Smooth muscle cell (in vitro differentiated cells): Measurements from ENCODE around the gene SHLD2. TPM values are rescaled to one million over a fixed set of nuclear protein-coding genes. Genes with fewer than 3 reads are reported as not detected.

Experiments
- DNase-seq: peaks from one replicate; lab custom pipeline; 2025; ENCODE audit not compliant: unreplicated experiment; lab: John Stamatoyannopoulos, UW
- H2AFZ ChIP-seq: fragments of 200-600 bp; sonication (generic); 2 replicates; pipeline ENCODE4 v1.6.0; 2016; ENCODE audit warnings: antibody characterized with exemption, low read depth, mild to moderate bottlenecking
- H3F3A ChIP-seq: fragments of 200-600 bp; sonication (generic); 2 replicates; pipeline ENCODE4 v1.6.0; 2017; ENCODE audit warnings: antibody characterized with exemption, low read depth
- H3K27ac ChIP-seq: fragments of 200-600 bp; sonication (generic); 2 replicates; pipeline ENCODE4 v1.5.1; 2016; ENCODE audit warnings: low read depth, mild to moderate bottlenecking
- H3K27me3 ChIP-seq: fragments of 200-600 bp; sonication (generic); 2 replicates; pipeline ENCODE4 v1.6.1; 2016; ENCODE audit warnings: low read depth, mild to moderate bottlenecking
- H3K36me3 ChIP-seq: fragments of 200-600 bp; sonication (generic); 2 replicates; pipeline ENCODE4 v1.5.1; 2016; ENCODE audit warnings: low read depth
- H3K4me1 ChIP-seq: fragments of 200-600 bp; sonication (generic); 2 replicates; pipeline ENCODE4 v1.5.1; 2016; ENCODE audit warnings: low read depth
- H3K4me2 ChIP-seq: fragments of 200-600 bp; sonication (generic); 2 replicates; pipeline ENCODE4 v1.6.0; 2016; ENCODE audit warnings: mild to moderate bottlenecking
- H3K4me3 ChIP-seq: fragments of 200-600 bp; sonication (generic); 2 replicates; pipeline ENCODE4 v1.5.1; 2016; ENCODE audit warnings: mild to moderate bottlenecking
- H3K79me2 ChIP-seq: fragments of 200-600 bp; sonication (generic); 2 replicates; pipeline ENCODE4 v1.6.0; 2016; ENCODE audit warnings: low read depth, mild to moderate bottlenecking
- H3K9ac ChIP-seq: fragments of 200-600 bp; sonication (generic); 2 replicates; pipeline ENCODE4 v1.6.0; 2016; ENCODE audit warnings: low read depth
- H3K9me3 ChIP-seq: fragments of 200-600 bp; sonication (generic); replicated peaks from 2 replicates; pipeline ENCODE4 v1.5.1; 2016; ENCODE audit warnings: low read depth
- H4K20me1 ChIP-seq: fragments of 200-600 bp; sonication (generic); 2 replicates; pipeline ENCODE4 v1.6.0; 2016; ENCODE audit warnings: low read depth
- WGBS: methylation state at CpG from one replicate; pipeline ENCODE4 v1.1.7; 2016; ENCODE audit warnings: low lambda C conversion rate; 5-methylcytosine and 5-hydroxymethylcytosine counted together
- polyA plus RNA-seq: library from polyadenylated mRNA; unstranded; fragments of >200 nt; fragmentation: Nextera tagmentation; extraction: Ambion mirVana; gene quantifications from 2 replicates; pipeline ENCODE4 v1.2.1, GENCODE V29; 2016
- total RNA-seq: library from RNA; depleted of rRNA; stranded (reverse); fragments of >200 nt; gene quantifications from 2 replicates; pipeline ENCODE4 v1.2.3, GENCODE V29; 2014
- TF ChIP-seq, protein P1 (sequence below): fragments of 200-600 bp; sonication (generic); IDR thresholded peaks from 2 replicates; pipeline ENCODE4 v1.5.1; 2017; ENCODE audit warnings: borderline replicate concordance, mild to moderate bottlenecking, antibody characterized with exemption; ENCODE audit not compliant: insufficient read depth, poor library complexity, severe bottlenecking

The SHLD2 gene
- total and polyA plus RNA-seq, 2 experiments from 2014 or later = 10.4 to 20.0 TPM

DNA sequence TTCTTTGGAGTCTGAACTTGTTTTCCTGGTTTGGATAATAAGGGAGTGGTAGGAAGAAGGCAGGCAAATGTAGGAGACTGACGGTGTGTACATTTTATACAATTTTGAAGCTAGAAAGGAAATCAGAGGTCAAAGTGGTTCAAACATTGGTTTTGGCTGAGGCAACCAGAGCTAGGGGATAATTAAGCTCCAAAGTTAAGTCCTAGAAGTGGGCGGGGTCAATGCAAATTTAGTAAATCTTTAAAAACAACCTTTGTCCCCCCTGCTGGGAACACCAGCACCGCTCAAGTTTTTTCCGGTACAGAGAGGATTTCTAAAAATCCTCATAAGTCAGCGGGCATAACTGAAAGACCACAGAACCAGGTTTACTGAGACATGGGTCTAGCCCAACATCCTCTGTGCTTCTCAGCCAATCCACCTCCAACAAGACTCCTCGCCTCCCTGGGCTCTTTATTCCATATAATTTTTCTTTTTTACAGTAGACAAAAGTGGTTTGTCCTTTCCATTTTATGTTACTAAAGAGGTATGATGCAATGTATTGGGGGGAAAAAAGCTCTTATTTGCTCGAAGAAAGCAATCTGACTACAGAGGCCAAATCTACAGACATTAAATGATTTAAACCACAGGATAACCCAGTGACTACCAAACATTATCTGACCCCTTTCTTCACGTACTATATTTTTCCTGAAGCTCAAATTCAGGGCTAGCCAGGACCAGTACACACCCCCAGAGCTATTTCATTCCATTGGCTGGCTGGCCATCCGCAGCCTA, 2.0 kb upstream of the SHLD2 start:
- TF ChIP-seq, protein P1, sequence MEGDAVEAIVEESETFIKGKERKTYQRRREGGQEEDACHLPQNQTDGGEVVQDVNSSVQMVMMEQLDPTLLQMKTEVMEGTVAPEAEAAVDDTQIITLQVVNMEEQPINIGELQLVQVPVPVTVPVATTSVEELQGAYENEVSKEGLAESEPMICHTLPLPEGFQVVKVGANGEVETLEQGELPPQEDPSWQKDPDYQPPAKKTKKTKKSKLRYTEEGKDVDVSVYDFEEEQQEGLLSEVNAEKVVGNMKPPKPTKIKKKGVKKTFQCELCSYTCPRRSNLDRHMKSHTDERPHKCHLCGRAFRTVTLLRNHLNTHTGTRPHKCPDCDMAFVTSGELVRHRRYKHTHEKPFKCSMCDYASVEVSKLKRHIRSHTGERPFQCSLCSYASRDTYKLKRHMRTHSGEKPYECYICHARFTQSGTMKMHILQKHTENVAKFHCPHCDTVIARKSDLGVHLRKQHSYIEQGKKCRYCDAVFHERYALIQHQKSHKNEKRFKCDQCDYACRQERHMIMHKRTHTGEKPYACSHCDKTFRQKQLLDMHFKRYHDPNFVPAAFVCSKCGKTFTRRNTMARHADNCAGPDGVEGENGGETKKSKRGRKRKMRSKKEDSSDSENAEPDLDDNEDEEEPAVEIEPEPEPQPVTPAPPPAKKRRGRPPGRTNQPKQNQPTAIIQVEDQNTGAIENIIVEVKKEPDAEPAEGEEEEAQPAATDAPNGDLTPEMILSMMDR = no peak
- Histone ChIP-seq H3K4me3 (peak overlapping the region; percentile 65), H3K9me3 (no peaks in the 10 kb centered on the region), H2AFZ (no peak overlapping the region), H3K27ac (peak overlapping the region; percentile 77), H3F3A (peaks cover 7% of the 10 kb centered on the region), H3K27me3 (no peaks in the 10 kb centered on the region), H3K4me1 (peaks cover 31% of the 10 kb centered on the region), H3K9ac (peak overlapping the region; percentile 62), H3K4me2 (peak overlapping the region; percentile 87), H3K79me2 (peaks cover 80% of the 10 kb centered on the region), H3K36me3 (no peaks in the 10 kb centered on the region), H4K20me1 (peaks cover 57% of the 10 kb centered on the region)
- DNase-seq = no peak
- WGBS = under 1% methylated on average over 9 of the region's 9 CpGs

DNA sequence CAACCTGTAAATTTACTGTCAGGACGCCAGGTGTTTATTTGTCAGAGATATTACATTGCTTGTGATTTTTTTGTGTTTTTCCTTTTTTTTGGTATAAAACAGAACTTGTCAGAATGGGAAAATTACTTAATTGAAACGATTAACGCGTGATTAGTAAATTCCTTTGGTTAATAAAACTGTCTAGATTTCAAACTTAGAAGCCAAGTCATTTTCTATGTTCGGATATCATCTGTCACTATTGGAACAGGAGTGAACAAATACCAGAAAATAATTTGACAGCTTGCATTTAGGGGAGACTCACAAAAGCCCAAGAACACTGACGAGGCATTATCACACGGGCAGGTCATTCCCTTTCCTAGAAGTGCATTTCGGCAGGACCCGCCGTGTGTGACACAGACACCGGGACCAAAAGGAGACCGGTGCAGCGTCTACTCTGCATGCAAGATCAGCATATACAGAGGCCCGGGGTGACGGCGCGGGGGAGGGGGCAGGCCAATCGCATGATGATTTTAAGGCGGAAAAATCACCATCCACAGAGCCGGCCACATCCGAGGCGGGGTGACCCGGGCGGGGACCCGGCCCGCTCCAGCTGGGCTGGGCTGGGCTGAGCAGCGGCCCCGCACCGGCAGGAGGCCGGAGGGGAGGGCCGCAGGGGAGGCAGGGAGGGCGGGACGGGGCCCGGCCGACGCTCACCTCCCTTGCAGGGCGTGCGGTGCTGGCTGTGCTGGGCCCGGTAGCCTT, 1.2 kb upstream of the SHLD2 start:
- TF ChIP-seq, protein P1 = no peak
- under 1% methylated on average over 27 of the region's 39 CpGs for WGBS
- Histone ChIP-seq H3K4me1 (peaks cover 31% of the 10 kb centered on the region), H3K9ac (peak overlapping the region; percentile 62), H2AFZ (no peak overlapping the region), H3K36me3 (no peaks in the 10 kb centered on the region), H3K4me3 (peak overlapping the region; percentile 65), H3K9me3 (no peaks in the 10 kb centered on the region), H3K4me2 (peak overlapping the region; percentile 87), H3K79me2 (peaks cover 72% of the 10 kb centered on the region), H3F3A (peaks cover 7% of the 10 kb centered on the region), H3K27ac (peak overlapping the region; percentile 77), H3K27me3 (no peaks in the 10 kb centered on the region), H4K20me1 (peaks cover 51% of the 10 kb centered on the region)
- peak; percentile 29 for DNase-seq

DNA sequence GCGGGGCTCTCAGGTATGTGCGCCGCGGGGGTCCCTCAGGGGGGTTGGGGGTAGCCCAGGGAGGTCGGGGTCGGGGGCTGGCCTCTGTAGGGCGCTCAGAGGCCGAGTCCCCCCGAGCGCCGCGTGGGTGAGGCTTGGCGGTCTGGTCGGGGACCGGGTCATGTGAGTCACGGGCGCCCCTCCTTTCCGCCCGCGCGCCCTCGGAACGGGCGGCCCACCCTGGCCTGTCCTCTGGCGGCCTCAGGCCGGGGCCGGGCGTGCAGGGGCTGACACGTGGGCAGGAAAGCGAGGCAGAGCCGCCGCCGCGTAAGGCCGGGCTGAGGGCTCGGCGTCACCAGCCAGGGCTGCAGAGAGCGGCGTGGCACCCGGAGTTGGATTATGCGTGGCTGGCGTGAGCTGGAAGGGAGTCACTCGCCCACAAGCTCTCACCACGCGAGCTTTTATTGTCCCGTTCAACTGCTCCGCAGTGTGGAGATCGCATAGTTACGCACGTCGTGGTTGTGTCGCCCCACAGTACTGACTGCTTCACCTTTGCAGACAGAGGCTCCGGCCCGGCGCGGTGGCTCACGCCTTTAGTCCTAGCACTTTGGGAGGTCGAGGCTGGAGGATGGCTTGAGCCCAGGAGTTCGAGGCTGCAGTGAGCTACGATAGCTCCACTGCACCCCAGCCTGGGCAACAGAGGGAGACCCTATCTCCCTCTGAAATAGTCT, 385 bp downstream of the SHLD2 start:
- H3K27me3 ChIP-seq = no peaks in the 10 kb centered on the region
- peak overlapping the region; percentile 94 for H3K9ac ChIP-seq
- TF ChIP-seq, protein P1 = no peak
- peak overlapping the region; percentile 94 for H3K27ac ChIP-seq
- H3K9me3 ChIP-seq = no peaks in the 10 kb centered on the region
- peak overlapping the region; percentile 65 for H3K4me3 ChIP-seq
- WGBS = 2% methylated on average over 48 of the region's 60 CpGs
- peaks cover 61% of the 10 kb centered on the region for H3K79me2 ChIP-seq
- peak overlapping the region; percentile 87 for H3K4me2 ChIP-seq
- H2AFZ ChIP-seq = peak overlapping the region; percentile 61
- H3K36me3 ChIP-seq = no peaks in the 10 kb centered on the region
- DNase-seq = peak; percentile 93
- H3K4me1 ChIP-seq = peaks cover 27% of the 10 kb centered on the region
- H3F3A ChIP-seq = peaks cover 7% of the 10 kb centered on the region
- peaks cover 35% of the 10 kb centered on the region for H4K20me1 ChIP-seq
